Prostate gland (tissue), 2 donors: ENCODE data around the gene GYS1.

Source experiments
- CTCF ChIP-seq, 4 experiments: fragments of 200-600 bp in 2 of 4; fragments of 450-650 bp in 2 of 4; sonication (generic) in 2 of 4; IDR thresholded peaks; 1 replicate in 3 of 4; 2 replicates in 1 of 4; pipeline ENCODE4 v1.5.1; 2016 to 2019; ENCODE audit warnings: antibody characterized with exemption in 4 of 4, mild to moderate bottlenecking in 2 of 4, moderate library complexity in 2 of 4
- POLR2A ChIP-seq: fragments of 450-650 bp; IDR thresholded peaks from one replicate; pipeline ENCODE4 v1.6.1; 2016; ENCODE audit warnings: antibody characterized with exemption, mild to moderate bottlenecking

- no peak for TF ChIP-seq CTCF (IDR thresholded peaks at IDR 0.05)
- TF ChIP-seq POLR2A = no peak
Measured at GRCh38 chr19:48940902-48941301, 52.2 kb downstream of the GYS1 start.
